ENCODE data around the gene CCDC28A. TPM values are rescaled to one million over a fixed set of nuclear protein-coding genes. Genes with fewer than 3 reads are reported as not detected.

The CCDC28A gene
- total and polyA plus RNA-seq, 2 of the 4 experiments (the other 2 are of a cell fraction) = 6.8 to 8.0 TPM

DNA sequence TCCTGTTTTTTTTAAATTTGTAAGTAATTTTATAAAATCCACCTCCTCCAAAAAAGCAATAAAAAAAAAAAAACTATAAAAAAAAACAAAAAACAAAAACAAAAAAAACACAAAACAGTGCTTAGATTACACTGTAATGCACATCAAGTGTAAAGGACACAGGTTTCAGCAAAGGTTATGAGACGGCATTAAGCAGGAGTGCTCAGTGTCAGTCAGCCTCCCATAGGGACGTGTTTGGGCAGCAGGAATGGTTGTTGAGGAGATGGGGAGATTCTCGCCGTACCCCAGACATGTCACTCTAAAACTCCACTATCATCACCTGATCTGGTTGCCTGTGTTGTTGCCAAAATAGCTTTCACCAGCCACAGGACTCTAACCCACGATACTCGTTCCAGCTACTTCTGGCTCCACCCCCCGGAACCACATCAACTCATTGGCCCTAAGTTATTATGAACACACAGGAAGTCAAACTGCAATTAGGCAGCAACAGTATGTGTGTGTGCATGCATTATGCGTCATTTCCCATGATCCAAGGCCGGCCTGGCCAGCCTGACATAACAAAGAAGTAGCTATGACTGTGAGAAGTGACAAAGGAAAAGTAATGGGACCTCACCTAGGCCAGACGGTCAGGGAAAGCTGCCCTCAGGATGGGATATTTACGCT is 51.0 kb downstream of the CCDC28A start:
- Histone ChIP-seq H3K27ac (ENCODE audit: insufficient read depth, low read length) (no peak overlapping the region), H2BK15ac (ENCODE audit: low read depth, low read length) (no peak overlapping the region), H4K91ac (ENCODE audit: insufficient read depth, low read depth, low read length) (no peak overlapping the region), H3K56ac (ENCODE audit: extremely low read depth, insufficient read depth, low read length) (no peak overlapping the region), H2AFZ (replicated peaks; ENCODE audit: low read length, poor library complexity) (peak overlapping the region; percentile 53), H2AK9ac (replicated peaks; ENCODE audit: low read depth, low read length, poor library complexity) (no peak overlapping the region), H3K9me1 (ENCODE audit: insufficient read depth, low read length) (0 out of 2 replicates have a peak, but pooled peaks cover 7% of the 10 kb centered on the region), H4K8ac (ENCODE audit: low read depth in 2 of 2, low read length in 2 of 2) (no peak overlapping the region), H2AK5ac (ENCODE audit: low read depth, low read length) (no peak overlapping the region), H3K9me3 (ENCODE audit: control insufficient read depth, insufficient read depth, low read length) (no peaks in the 10 kb centered on the region), H3K79me1 (ENCODE audit: low read depth in 1 of 2, low read length in 2 of 2) (no peaks in the 10 kb centered on the region), H3K18ac (ENCODE audit: low read depth, low read length) (no peak overlapping the region), H3K4me2 (ENCODE audit: low read depth, low read length) (no peak overlapping the region), H3K4ac (ENCODE audit: low read depth, low read length) (no peak overlapping the region), H2BK5ac (ENCODE audit: low read depth, low read length, poor library complexity, severe bottlenecking) (no peak overlapping the region), H3K4me3 (ENCODE audit: insufficient read depth, low read depth, low read length) (no peak overlapping the region), H3K23ac (ENCODE audit: low read depth, low read length) (no peak overlapping the region), H3K9ac (ENCODE audit: low read depth, low read length) (no peak overlapping the region), H3K36me3 (ENCODE audit: control insufficient read depth, insufficient read depth, low read length) (no peaks in the 10 kb centered on the region), H3K14ac (replicated peaks; ENCODE audit: low read depth, low read length) (no peak overlapping the region), H2BK120ac (ENCODE audit: low read depth, low read length) (no peak overlapping the region), H4K5ac (ENCODE audit: low read depth, low read length) (no peak overlapping the region), H3K27me3 (ENCODE audit: control insufficient read depth, insufficient read depth, low read length) (no peaks in the 10 kb centered on the region), H2BK20ac (ENCODE audit: low read depth, low read length) (no peak overlapping the region), H4K20me1 (ENCODE audit: insufficient read depth, low read length) (no peaks in the 10 kb centered on the region), H3K4me1 (ENCODE audit: control insufficient read depth, insufficient read depth, low read length) (no peaks in the 10 kb centered on the region)
- POLR2A ChIA-PET (ENCODE audit: unreplicated experiment) = no interaction called here
- BruUV-seq (replicated peaks) = no TSS peak
- TF ChIP-seq NFE2L2 (IDR thresholded peaks at IDR 0.05; ENCODE audit: low read depth, low read length) = no peak
- TF ChIP-seq FOS (IDR thresholded peaks at IDR 0.05; ENCODE audit: low read depth, low read length) = no peak
- 92% methylated on average over 2 of the region's 11 CpGs; no CpG with 5 or more reads in 1 of the 2 experiments for WGBS, 2 experiments (ENCODE audit: extremely low coverage in 2 of 2, insufficient read length in 1 of 2)
- intact Hi-C loops (cut with micrococcal nuclease) = no loop called here
- in situ Hi-C loops (cut with MboI; ENCODE audit: low sequenced_read_pairs) = no loop called here
- CTCF ChIA-PET = no interaction called here
- DNase-seq (peak; percentile 9), ATAC-seq (ENCODE audit: low read depth) (no peak)
- dilution Hi-C loops (cut with HindIII; ENCODE audit: low sequenced_read_pairs, unreplicated experiment) = no loop called here
